ENCODE data around the gene NEK10.
"Not testable (repeated sequence)": the region's sequence is repeated elsewhere in the genome, so short reads cannot be mapped to it uniquely, and the experiment has no call there.

The NEK10 gene

GRCh38 chr3:27290760-27291159 is 78.4 kb downstream of the NEK10 start:
- Histone ChIP-seq H3K14ac (ENCODE audit: low read length) (no peak overlapping the region), H3K4me2 (ENCODE audit: low read length) (no peak overlapping the region), H3K9me3 (ENCODE audit: insufficient read depth, low read depth, low read length) (no peaks in the 10 kb centered on the region), H3K9ac (ENCODE audit: low read length) (no peak overlapping the region), H3K4ac (ENCODE audit: low read depth, low read length) (no peak overlapping the region), H4K8ac (ENCODE audit: low read depth, low read length) (no peak overlapping the region), H2BK120ac (ENCODE audit: insufficient read depth, low read length, poor library complexity) (no peak overlapping the region), H2BK12ac (ENCODE audit: low read length) (no peak overlapping the region), H4K91ac (ENCODE audit: low read depth, low read length) (no peak overlapping the region), H4K12ac (ENCODE audit: low read depth, low read length) (no peak overlapping the region), H2AK5ac (ENCODE audit: low read length) (no peak overlapping the region), H3K27me3 (ENCODE audit: insufficient read depth, low read length) (no peaks in the 10 kb centered on the region), H3K36me3 (ENCODE audit: control insufficient read depth in 1 of 2, insufficient read depth in 2 of 2, low read length in 2 of 2) (no peaks in the 10 kb centered on the region), H3K4me1 (ENCODE audit: control insufficient read depth in 1 of 2, insufficient read depth in 2 of 2, low read length in 2 of 2) (no peaks in the 10 kb centered on the region), H3K4me3 (ENCODE audit: low read depth, low read length) (no peak overlapping the region), H3K79me1 (ENCODE audit: low read length) (no peaks in the 10 kb centered on the region), H3K79me2 (ENCODE audit: control insufficient read depth, insufficient read depth, low read length, poor library complexity) (no peaks in the 10 kb centered on the region), H3K23ac (ENCODE audit: low read length) (no peak overlapping the region), H2AFZ (ENCODE audit: insufficient read depth, low read length, poor library complexity) (no peak overlapping the region), H3K18ac (ENCODE audit: low read length) (no peak overlapping the region), H2BK5ac (ENCODE audit: low read depth, low read length, poor library complexity) (no peak overlapping the region), H3K27ac (ENCODE audit: low read depth, low read length) (no peak overlapping the region)
- DNase-seq: no peak

GRCh38 chr3:27289769-27290413 is 79.3 kb downstream of the NEK10 start:
- Histone ChIP-seq H3K4me2 (ENCODE audit: low read length) (no peak overlapping the region), H3K36me3 (ENCODE audit: control insufficient read depth in 1 of 2, insufficient read depth in 2 of 2, low read length in 2 of 2) (no peaks in the 10 kb centered on the region), H3K79me1 (ENCODE audit: low read length) (no peaks in the 10 kb centered on the region), H3K9me3 (ENCODE audit: insufficient read depth, low read depth, low read length) (no peaks in the 10 kb centered on the region), H3K9ac (ENCODE audit: low read length) (no peak overlapping the region), H4K12ac (ENCODE audit: low read depth, low read length) (no peak overlapping the region), H3K18ac (ENCODE audit: low read length) (no peak overlapping the region), H3K14ac (ENCODE audit: low read length) (no peak overlapping the region), H3K23ac (ENCODE audit: low read length) (no peak overlapping the region), H4K91ac (ENCODE audit: low read depth, low read length) (no peak overlapping the region), H3K4me1 (ENCODE audit: control insufficient read depth in 1 of 2, insufficient read depth in 2 of 2, low read length in 2 of 2) (no peaks in the 10 kb centered on the region), H4K8ac (ENCODE audit: low read depth, low read length) (no peak overlapping the region), H2AFZ (ENCODE audit: insufficient read depth, low read length, poor library complexity) (no peak overlapping the region), H2BK120ac (ENCODE audit: insufficient read depth, low read length, poor library complexity) (no peak overlapping the region), H3K79me2 (ENCODE audit: control insufficient read depth, insufficient read depth, low read length, poor library complexity) (no peaks in the 10 kb centered on the region), H3K27me3 (ENCODE audit: insufficient read depth, low read length) (no peaks in the 10 kb centered on the region), H2BK5ac (ENCODE audit: low read depth, low read length, poor library complexity) (no peak overlapping the region), H3K4me3 (ENCODE audit: low read depth, low read length) (no peak overlapping the region), H3K4ac (ENCODE audit: low read depth, low read length) (no peak overlapping the region), H2AK5ac (ENCODE audit: low read length) (no peak overlapping the region), H3K27ac (ENCODE audit: low read depth, low read length) (no peak overlapping the region), H2BK12ac (ENCODE audit: low read length) (no peak overlapping the region)
- DNase-seq: peak in 1 of 2 donors; percentile 6
- WGBS (ENCODE audit: extremely low coverage, insufficient coverage, insufficient read length): no CpG with 5 or more reads among the region's 3 CpGs

- no peak overlapping the region for H3K18ac ChIP-seq (ENCODE audit: low read length)
- H4K91ac ChIP-seq (ENCODE audit: low read depth, low read length): no peak overlapping the region
- H3K79me2 ChIP-seq (ENCODE audit: control insufficient read depth, insufficient read depth, low read length, poor library complexity): no peaks in the 10 kb centered on the region
- H3K9ac ChIP-seq (ENCODE audit: low read length): no peak overlapping the region
- no peak overlapping the region for H2BK5ac ChIP-seq (ENCODE audit: low read depth, low read length, poor library complexity)
- H3K9me3 ChIP-seq (ENCODE audit: insufficient read depth, low read depth, low read length): no peaks in the 10 kb centered on the region
- no peak overlapping the region for H3K27ac ChIP-seq (ENCODE audit: low read depth, low read length)
- H3K23ac ChIP-seq (ENCODE audit: low read length): no peak overlapping the region
- no peak overlapping the region for H2AK5ac ChIP-seq (ENCODE audit: low read length)
- no peak overlapping the region for H3K4ac ChIP-seq (ENCODE audit: low read depth, low read length)
- DNase-seq: no peak
- WGBS (ENCODE audit: extremely low coverage, insufficient coverage, insufficient read length): no CpG with 5 or more reads among the region's 2 CpGs
- H3K14ac ChIP-seq (ENCODE audit: low read length): no peak overlapping the region
- no peak overlapping the region for H2BK12ac ChIP-seq (ENCODE audit: low read length)
- no peak overlapping the region for H2BK120ac ChIP-seq (ENCODE audit: insufficient read depth, low read length, poor library complexity)
- no peak overlapping the region for H3K4me2 ChIP-seq (ENCODE audit: low read length)
- H4K8ac ChIP-seq (ENCODE audit: low read depth, low read length): no peak overlapping the region
- H3K4me3 ChIP-seq (ENCODE audit: low read depth, low read length): no peak overlapping the region
- H3K36me3 ChIP-seq (ENCODE audit: control insufficient read depth in 1 of 2, insufficient read depth in 2 of 2, low read length in 2 of 2): no peaks in the 10 kb centered on the region
- no peak overlapping the region for H4K12ac ChIP-seq (ENCODE audit: low read depth, low read length)
- no peaks in the 10 kb centered on the region for H3K79me1 ChIP-seq (ENCODE audit: low read length)
- H2AFZ ChIP-seq (ENCODE audit: insufficient read depth, low read length, poor library complexity): no peak overlapping the region
- no peaks in the 10 kb centered on the region for H3K4me1 ChIP-seq (ENCODE audit: control insufficient read depth in 1 of 2, insufficient read depth in 2 of 2, low read length in 2 of 2)
- no peaks in the 10 kb centered on the region for H3K27me3 ChIP-seq (ENCODE audit: insufficient read depth, low read length)
These were observed 82.1 kb downstream of the NEK10 start for GRCh38 chr3:27287052-27287451.

GRCh38 chr3:27286467-27286866 is 82.7 kb downstream of the NEK10 start:
- H3K79me1 ChIP-seq (ENCODE audit: low read length); H4K12ac ChIP-seq (ENCODE audit: low read depth, low read length); H3K27me3 ChIP-seq (ENCODE audit: insufficient read depth, low read length); H2AFZ ChIP-seq (ENCODE audit: insufficient read depth, low read length, poor library complexity); H3K9ac ChIP-seq (ENCODE audit: low read length); H4K8ac ChIP-seq (ENCODE audit: low read depth, low read length); H2AK5ac ChIP-seq (ENCODE audit: low read length); H2BK5ac ChIP-seq (ENCODE audit: low read depth, low read length, poor library complexity); H3K79me2 ChIP-seq (ENCODE audit: control insufficient read depth, insufficient read depth, low read length, poor library complexity); DNase-seq; H3K4me3 ChIP-seq (ENCODE audit: low read depth, low read length); H3K4ac ChIP-seq (ENCODE audit: low read depth, low read length); H2BK120ac ChIP-seq (ENCODE audit: insufficient read depth, low read length, poor library complexity); H3K27ac ChIP-seq (ENCODE audit: low read depth, low read length); H3K36me3 ChIP-seq (ENCODE audit: control insufficient read depth in 1 of 2, insufficient read depth in 2 of 2, low read length in 2 of 2); H3K4me2 ChIP-seq (ENCODE audit: low read length); H3K4me1 ChIP-seq (ENCODE audit: control insufficient read depth in 1 of 2, insufficient read depth in 2 of 2, low read length in 2 of 2); H4K91ac ChIP-seq (ENCODE audit: low read depth, low read length); H3K18ac ChIP-seq (ENCODE audit: low read length); H2BK12ac ChIP-seq (ENCODE audit: low read length); H3K14ac ChIP-seq (ENCODE audit: low read length); H3K9me3 ChIP-seq (ENCODE audit: insufficient read depth, low read depth, low read length); H3K23ac ChIP-seq (ENCODE audit: low read length): not testable (repeated sequence)
- WGBS (ENCODE audit: extremely low coverage, insufficient coverage, insufficient read length): no CpG with 5 or more reads among the region's 10 CpGs
